H1 (cell line): Measurements from ENCODE around the gene PTPRD. TPM values are rescaled to one million over a fixed set of nuclear protein-coding genes. Genes with fewer than 3 reads are reported as not detected.

Experiments
- RNF2 ChIP-seq: fragments of 200-900, 300-1000 bp; sonication (generic); IDR thresholded peaks from 2 replicates; pipeline ENCODE4 v1.7.1; 2016; ENCODE audit warnings: borderline replicate concordance, low read depth, mild to moderate bottlenecking, antibody characterized with exemption, low read length; ENCODE audit not compliant: poor library complexity, severe bottlenecking; ENCODE audit errors: missing control alignments
- SP1 ChIP-seq: IDR thresholded peaks from 2 replicates; pipeline ENCODE4 v1.6.1; 2011; ENCODE audit warnings: low read depth, low read length
- TCF12 ChIP-seq: IDR thresholded peaks from 2 replicates; pipeline ENCODE4 v1.6.1; 2011; ENCODE audit warnings: low read depth, mild to moderate bottlenecking, low read length
- polyA plus RNA-seq, 7 experiments: library from polyadenylated mRNA; depleted of rRNA in 3 of 7; stranded (reverse) in 5 of 7; unstranded in 2 of 7; fragments of >200 nt in 5 of 7; fragments of 200-250 nt in 2 of 7; gene quantifications; 1 replicate in 5 of 7; 2 replicates in 1 of 7; 4 replicates in 1 of 7; pipeline versions ENCODE4 v1.2.1 to v1.2.3, GENCODE V29; 2011 to 2013; ENCODE audit warnings: missing spikeins in 2 of 7, mixed read lengths in 2 of 7
- total RNA-seq: library from RNA; stranded (reverse); fragmentation: NEBNext Ultra II Directional; extraction: Animal tissue kit (Norgen Biotek cat#: 25700); gene quantifications from 2 replicates; pipeline ENCODE4 v1.2.1, GENCODE V29; 2021

The PTPRD gene
- total and polyA plus RNA-seq, 2 of the 8 experiments (the other 6 are each of a cell fraction or from before 2014, with no cell fraction given), result 17.2 to 77.0 TPM

DNA sequence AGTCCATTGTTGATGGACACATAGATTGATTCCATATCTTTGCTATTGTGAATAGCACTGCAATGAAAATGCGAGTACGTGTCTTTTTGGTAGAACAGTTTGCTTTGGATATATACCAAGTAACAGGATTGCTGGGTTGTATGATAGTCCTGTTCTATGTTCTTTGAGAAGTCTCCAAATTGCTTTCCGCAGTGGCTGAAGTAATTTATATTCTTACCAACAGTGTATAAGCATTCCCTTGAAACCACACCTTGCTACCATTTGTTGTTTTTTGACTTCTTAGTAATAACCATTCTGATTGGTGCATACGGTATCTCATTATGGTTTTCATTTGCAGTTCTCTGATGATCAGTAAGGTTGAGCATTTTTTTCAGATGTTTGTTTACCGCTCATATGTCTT is 792.9 kb downstream of the PTPRD start (continued):
- no peak for TF ChIP-seq SP1
- TF ChIP-seq TCF12, result no peak
- no peak for TF ChIP-seq RNF2
